Pancreas (tissue), 10 donors: ENCODE data around the gene ZNF331. TPM values are rescaled to one million over a fixed set of nuclear protein-coding genes. Genes with fewer than 3 reads are reported as not detected.

Experiments
- ATAC-seq, 4 donors: fragments of 200-7000 bp; cut with Tn5 transposase; one replicate each; pipeline versions ENCODE4 v1.8.0 to v1.9.1; 2020; ENCODE audit warnings: mild to moderate bottlenecking in 4 of 4, moderate library complexity in 4 of 4
- DNase-seq, 6 donors: peaks; one replicate each; pipeline ENCODE4 v3.0.0-alpha.2; 2020
- FAIRE-seq: peaks from 2 replicates; lab custom pipeline; 2012; peaks lifted over from hg19 to GRCh38; lab: Jason Lieb, UNC
- H3K27ac ChIP-seq, 4 donors: fragments of 200-600 bp; sonication (generic); 1 replicate in 3 of 4; 2 replicates in 1 of 4; pipeline versions ENCODE4 v1.5.0 to v1.8.0; 2020
- H3K27me3 ChIP-seq, 4 donors: fragments of 200-600 bp; one replicate each; pipeline ENCODE4 v1.8.0; 2021
- H3K36me3 ChIP-seq, 3 donors: fragments of 200-600 bp; sonication (generic) in 1 of 3; one replicate each; pipeline versions ENCODE4 v1.5.0 to v1.8.0; 2020 to 2021
- H3K4me1 ChIP-seq, 3 donors: fragments of 200-600 bp; one replicate each; pipeline ENCODE4 v1.8.0; 2021
- H3K4me3 ChIP-seq, 4 donors: fragments of 200-600 bp; sonication (generic) in 2 of 4; one replicate each; pipeline versions ENCODE4 v1.5.0 to v1.8.0; 2020 to 2021
- H3K9me3 ChIP-seq, 4 donors: fragments of 200-600 bp; one replicate each; pipeline ENCODE4 v1.8.0; 2021
- CTCF ChIP-seq, 4 donors: fragments of 200-600 bp; sonication (generic) in 3 of 4; IDR thresholded peaks; one replicate each; pipeline versions ENCODE4 v1.5.0 to v1.8.0; 2021; ENCODE audit warnings: antibody characterized with exemption in 4 of 4
- WGBS, 2 donors: extraction: QIAGEN DNeasy Blood & Tissue Kit; methylation state at CpG; one replicate each; pipeline ENCODE4 v1.1.7; 2013; 5-methylcytosine and 5-hydroxymethylcytosine counted together
- intact Hi-C, 3 donors: fragments of 100-400 bp; cut with DNase I; formaldehyde crosslinking; loops; one replicate each; pipeline versions ENCODE4 v1.11.1 to v1.14.2; 2022
- polyA plus RNA-seq, 2 donors: library from polyadenylated mRNA; stranded (reverse); fragments of 200-250 nt; gene quantifications; one replicate each; pipeline ENCODE4 v1.2.3, GENCODE V29; 2013
- total RNA-seq, 6 donors: library from RNA; stranded (reverse); fragmentation: NEBNext Ultra II Directional in 4 of 6; extraction: Animal tissue kit (Norgen Biotek cat#: 25700) in 4 of 6; gene quantifications; one replicate each; pipeline versions ENCODE4 v1.2.1 to v1.2.4, GENCODE V29; 2021 to 2023
- donor health status: healthy with polysubstance abuse.
- donor health status: DM: no; HTN: no; CAD: no; lungs with moderate emphysema.
- donor health status: DM: no; HTN: no; CAD: no.
- donor health status: control.
- donor health status: control.
- donor health status: Bipolar disorder and iron deficiency.
- donor health status: DM: yes; HTN: yes; CAD: no.
- donor health status: DM: no; HTN: no; CAD: no.
- donor health status: DM: no; HTN: no; CAD: no.
- donor health status: DM: yes; HTN: yes; CAD: no.

Gene ZNF331
- total and polyA plus RNA-seq, 8 donors, result 9.4 to 14.5 (median 11.7) TPM

- H3K4me3 ChIP-seq, result no peak overlapping the region
- intact Hi-C loops, result no loop called here
- DNase-seq (no peak), FAIRE-seq (no peak), ATAC-seq (no peak)
- peaks cover 0 to 23% (median 6%) of the 10 kb centered on the region in 3 donors for H3K36me3 ChIP-seq
- peaks cover 0 to 2% (median 0%) of the 10 kb centered on the region in 4 donors for H3K9me3 ChIP-seq
- H3K27me3 ChIP-seq, result no peaks in the 10 kb centered on the region
- no peak overlapping the region for H3K27ac ChIP-seq
- H3K4me1 ChIP-seq, result no peaks in the 10 kb centered on the region
- 85 to 91% methylated on average over 12 of the region's 12 CpGs for WGBS, 2 donors
- TF ChIP-seq CTCF (IDR thresholded peaks at IDR 0.05), result no peak
These were observed 33.4 kb downstream of the ZNF331 start for GRCh38 chr19:53571339-53571738.

- intact Hi-C loops, result no loop called here
- Histone ChIP-seq H3K36me3 (peaks cover 17 to 45% (median 25%) of the 10 kb centered on the region in 3 donors), H3K27me3 (no peaks in the 10 kb centered on the region), H3K4me3 (no peak overlapping the region), H3K9me3 (peaks cover 0 to 4% (median 1%) of the 10 kb centered on the region in 4 donors), H3K27ac (no peak overlapping the region), H3K4me1 (no peaks in the 10 kb centered on the region)
- no peak for ATAC-seq
- DNase-seq, result peak in 1 of 6 donors; percentile 10
- no peak for FAIRE-seq
- WGBS, 2 donors, result 88 to 94% methylated on average over 20 of the region's 20 CpGs
- no peak for TF ChIP-seq CTCF (IDR thresholded peaks at IDR 0.05)
These were observed 39.2 kb downstream of the ZNF331 start for GRCh38 chr19:53576941-53577653.

- FAIRE-seq (no peak), ATAC-seq (no peak), DNase-seq (peak in 1 of 6 donors; percentile 17)
- Histone ChIP-seq H3K36me3 (peaks cover 17 to 45% (median 25%) of the 10 kb centered on the region in 3 donors), H3K4me1 (no peaks in the 10 kb centered on the region), H3K27me3 (no peaks in the 10 kb centered on the region), H3K27ac (no peak overlapping the region), H3K4me3 (no peak overlapping the region), H3K9me3 (peaks cover 0 to 4% (median 1%) of the 10 kb centered on the region in 4 donors)
- intact Hi-C loops, result no loop called here
- TF ChIP-seq CTCF (IDR thresholded peaks at IDR 0.05), result no peak
- 94 to 98% methylated on average over 12 of the region's 12 CpGs for WGBS, 2 donors
These were observed 40.0 kb downstream of the ZNF331 start for GRCh38 chr19:53577968-53578367.

GRCh38 chr19:53579518-53579917, 41.6 kb downstream of the ZNF331 start:
- WGBS, 2 donors, result 78 to 82% methylated on average over 2 of the region's 2 CpGs
- DNase-seq, result no peak
- Histone ChIP-seq H3K4me1 (no peaks in the 10 kb centered on the region), H3K27me3 (no peaks in the 10 kb centered on the region), H3K27ac (no peak overlapping the region), H3K9me3 (peaks cover 0 to 4% (median 1%) of the 10 kb centered on the region in 4 donors), H3K36me3 (peaks cover 17 to 44% (median 18%) of the 10 kb centered on the region in 3 donors), H3K4me3 (no peak overlapping the region)
- FAIRE-seq, result no peak
- no peak for ATAC-seq
- intact Hi-C loops, result no loop called here
- no peak for TF ChIP-seq CTCF (IDR thresholded peaks at IDR 0.05)
